ENCODE results near the gene PEAK3. TPM values are rescaled to one million over a fixed set of nuclear protein-coding genes. Genes with fewer than 3 reads are reported as not detected.

The PEAK3 gene
- total RNA-seq, 1 donor from 2014 or later, result 0.28 TPM

DNA sequence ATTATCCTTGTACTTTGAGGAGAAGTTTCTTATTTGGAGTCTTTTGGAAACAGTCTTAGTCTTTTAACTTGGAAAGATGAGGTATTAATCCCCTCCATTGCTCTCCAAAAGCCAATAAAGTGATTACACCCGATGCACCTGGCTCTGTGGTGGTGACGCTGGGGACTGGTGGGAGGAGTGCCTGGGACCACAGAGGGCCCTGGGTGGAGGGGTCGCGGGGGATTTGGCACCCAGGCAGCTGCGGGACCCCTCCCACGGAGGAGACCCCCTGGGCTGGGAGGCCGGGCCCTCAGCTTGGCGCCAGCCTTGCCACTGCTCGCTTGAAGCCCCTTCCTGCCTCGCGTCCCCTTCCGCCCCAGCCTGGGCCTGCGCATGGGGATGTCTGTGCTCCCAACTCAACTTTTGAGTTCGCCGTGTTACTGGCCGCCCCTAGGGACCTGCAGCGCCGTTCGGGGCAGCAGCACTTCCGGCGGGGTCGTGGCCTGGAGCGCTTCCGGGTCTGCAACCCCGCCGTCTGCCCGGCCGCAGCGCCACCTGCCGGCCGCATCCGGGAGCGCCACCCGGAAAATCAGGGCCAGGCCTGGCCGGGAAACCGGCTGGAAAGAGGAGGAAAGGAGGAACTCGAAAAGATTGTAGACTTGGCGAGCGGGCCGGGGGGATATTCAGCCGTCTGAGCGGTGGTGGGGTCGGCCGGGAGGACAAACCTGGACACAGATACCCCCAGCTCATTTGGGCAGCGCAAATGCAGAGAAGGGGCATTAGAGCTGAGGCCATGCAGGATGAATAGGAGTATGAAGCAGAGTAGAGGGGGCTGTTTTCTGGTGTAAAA lies 8.4 kb downstream of the PEAK3 start:
- peak; percentile 44 for ATAC-seq
- DNase-seq (ENCODE audit: low spot score), result peak; percentile 77

DNA sequence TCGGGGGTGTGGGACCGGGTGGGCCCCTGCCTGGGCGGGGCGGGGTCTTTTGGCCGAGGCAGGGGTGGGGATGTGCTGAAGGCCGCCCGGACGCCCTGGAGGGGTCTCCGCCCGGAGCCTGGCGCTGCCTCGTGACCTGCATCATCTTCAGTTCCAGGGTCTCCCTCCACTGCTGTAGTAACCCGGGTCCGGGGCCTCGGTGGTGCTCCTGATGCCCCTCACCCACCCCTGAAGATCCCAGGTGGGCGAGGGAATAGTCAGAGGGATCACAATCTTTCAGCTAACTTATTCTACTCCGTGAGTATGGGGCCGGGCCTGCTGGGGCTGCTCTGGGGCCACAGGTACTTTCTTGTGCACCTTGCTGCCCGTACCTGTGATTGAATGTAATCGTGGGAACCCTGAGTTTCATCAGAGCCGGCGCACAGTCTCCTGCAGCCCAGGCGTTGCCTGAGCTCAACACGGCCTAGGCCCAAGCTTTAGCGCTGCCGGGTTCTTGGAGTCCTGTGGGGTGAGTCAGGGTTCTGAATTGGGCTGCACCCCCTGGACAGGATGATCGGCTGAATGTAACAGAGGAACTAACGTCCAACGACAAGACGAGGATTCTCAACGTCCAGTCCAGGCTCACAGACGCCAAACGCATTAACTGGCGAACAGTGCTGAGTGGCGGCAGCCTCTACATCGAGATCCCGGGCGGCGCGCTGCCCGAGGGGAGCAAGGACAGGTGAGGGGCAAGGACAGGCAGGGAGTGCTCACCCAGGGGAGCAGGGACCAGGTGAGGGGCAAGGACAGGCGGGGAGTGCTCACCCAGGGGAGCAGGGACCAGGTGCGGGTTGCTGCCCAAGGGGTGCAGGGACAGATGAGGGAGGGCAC lies 10.5 kb downstream of the PEAK3 start:
- ATAC-seq, result no peak
- no peak for DNase-seq (ENCODE audit: low spot score)

DNA sequence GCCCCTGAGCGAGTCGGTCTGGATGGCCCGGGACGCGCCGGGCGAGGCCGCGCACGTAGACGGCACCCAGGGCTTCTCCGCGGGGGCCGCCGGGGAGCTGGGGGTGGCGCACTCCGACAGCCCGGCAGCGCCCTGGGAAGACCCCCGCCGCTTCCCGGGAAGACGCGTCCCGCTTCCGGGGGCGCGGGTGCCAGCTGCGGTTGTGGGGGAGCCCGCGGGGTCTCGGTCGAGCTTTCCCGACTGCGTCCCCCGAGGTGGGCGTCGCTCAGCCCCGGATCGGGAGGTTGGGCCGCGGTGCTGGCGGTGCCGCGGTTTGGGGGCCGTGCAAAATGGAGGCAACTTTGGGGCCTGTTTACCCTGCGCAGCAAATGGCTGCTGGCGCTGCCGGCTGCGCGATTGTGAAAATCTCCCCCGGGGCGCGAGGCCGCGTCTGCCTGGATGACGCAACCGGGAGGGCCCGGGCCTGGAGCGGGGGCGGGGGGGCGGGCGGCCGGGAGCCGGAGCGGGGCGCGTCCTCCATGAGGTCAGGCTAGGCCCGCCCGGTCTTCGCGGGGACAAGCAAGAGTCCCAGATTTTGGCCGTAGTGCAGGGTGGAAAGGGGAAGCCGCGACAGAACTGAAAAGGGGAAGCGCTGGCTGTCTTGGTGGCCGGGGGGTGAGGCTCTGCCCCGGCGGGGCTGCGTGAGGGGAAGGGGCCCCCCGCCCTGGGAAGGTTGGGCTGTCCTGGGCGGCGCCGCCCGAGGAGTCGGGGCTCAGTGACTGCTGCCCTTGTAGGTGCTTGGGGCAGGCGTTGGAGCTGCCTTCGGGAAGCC lies 11.3 kb downstream of the PEAK3 start:
- DNase-seq (ENCODE audit: low spot score) (peak; percentile 88), ATAC-seq (peak; percentile 41)

DNA sequence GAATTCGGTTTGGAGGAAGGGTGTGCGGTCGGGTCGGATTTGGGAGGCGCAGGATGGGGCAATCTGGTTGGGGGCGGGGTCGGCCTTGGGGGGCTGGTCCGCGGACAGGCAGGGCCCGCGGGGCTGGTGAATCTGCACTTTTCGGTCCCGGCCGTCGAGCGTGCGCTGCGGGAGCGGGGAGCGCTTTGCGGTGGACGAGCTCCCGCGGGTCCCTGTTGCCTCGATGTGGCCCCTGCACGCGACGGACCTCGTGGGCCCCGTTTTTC lies 11.9 kb downstream of the PEAK3 start:
- DNase-seq (ENCODE audit: low spot score), result peak; percentile 72
- ATAC-seq, result peak; percentile 27

DNA sequence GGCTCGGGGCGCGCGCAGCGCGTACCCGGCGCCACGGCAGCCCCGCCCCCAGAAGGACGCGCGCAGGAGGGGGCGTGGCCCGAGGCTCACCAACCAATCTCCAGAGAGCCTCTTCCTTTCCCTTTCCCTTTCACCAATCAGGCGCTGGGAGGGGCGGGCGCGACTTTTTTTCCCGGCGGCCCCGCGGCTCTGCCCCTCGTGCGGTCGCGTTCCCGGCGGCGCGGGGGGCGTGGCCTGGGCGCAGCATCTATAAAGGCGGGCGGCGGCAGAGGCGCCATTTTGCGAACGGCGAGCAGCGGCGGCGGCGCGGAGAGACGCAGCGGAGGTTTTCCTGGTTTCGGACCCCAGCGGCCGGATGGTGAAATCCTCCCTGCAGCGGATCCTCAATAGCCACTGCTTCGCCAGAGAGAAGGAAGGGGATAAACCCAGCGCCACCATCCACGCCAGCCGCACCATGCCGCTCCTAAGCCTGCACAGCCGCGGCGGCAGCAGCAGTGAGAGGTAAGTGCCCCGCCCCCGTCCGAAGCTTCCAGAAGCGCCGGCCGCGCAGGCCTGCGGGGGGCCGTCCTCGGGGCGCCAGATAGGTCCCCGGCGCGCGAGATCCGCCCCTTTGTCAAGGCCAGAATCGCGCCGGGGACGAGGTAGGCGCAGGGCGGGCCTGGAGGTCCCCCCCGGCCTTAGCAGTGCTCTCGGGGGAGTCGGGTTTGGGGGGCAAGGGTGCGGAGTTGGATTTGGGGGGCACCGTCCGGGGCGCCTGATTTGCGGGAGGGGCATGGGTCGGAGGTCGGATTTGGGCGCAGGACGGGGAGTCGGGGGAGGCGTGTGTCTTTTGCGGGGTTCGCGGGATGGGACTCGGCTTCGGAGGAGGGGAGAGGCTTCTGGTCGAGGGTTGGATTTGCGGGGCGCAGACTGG lies 12.5 kb downstream of the PEAK3 start:
- ATAC-seq (peak; percentile 85), DNase-seq (ENCODE audit: low spot score) (peak; percentile 99)

DNA sequence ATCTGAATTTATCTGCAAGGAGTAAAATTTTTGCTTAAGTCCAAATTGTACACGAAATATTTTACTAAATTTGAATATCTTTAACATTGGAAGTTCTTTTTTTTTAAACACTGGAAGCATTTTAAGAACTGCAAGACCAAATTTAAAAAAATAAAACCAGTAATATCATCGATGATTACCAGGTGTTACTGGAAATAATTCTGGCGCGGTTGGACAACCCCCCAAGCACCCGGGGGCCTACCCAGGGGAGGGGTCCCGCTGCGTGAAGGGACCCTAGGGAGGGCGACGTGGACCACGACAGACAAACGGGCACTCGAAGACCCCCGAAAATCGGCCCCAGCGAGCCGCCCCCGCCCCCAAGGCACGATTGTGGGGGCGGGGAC lies 13.1 kb downstream of the PEAK3 start:
- DNase-seq (ENCODE audit: low spot score) (no peak), ATAC-seq (no peak)

GRCh38 chr19:2268480-2268830 lies 13.5 kb downstream of the PEAK3 start:
- ATAC-seq, result no peak
- no peak for DNase-seq (ENCODE audit: low spot score)

GRCh38 chr19:2266183-2266993 lies 15.6 kb downstream of the PEAK3 start:
- ATAC-seq (peak; percentile 17), DNase-seq (ENCODE audit: low spot score) (peak; percentile 84)

DNA sequence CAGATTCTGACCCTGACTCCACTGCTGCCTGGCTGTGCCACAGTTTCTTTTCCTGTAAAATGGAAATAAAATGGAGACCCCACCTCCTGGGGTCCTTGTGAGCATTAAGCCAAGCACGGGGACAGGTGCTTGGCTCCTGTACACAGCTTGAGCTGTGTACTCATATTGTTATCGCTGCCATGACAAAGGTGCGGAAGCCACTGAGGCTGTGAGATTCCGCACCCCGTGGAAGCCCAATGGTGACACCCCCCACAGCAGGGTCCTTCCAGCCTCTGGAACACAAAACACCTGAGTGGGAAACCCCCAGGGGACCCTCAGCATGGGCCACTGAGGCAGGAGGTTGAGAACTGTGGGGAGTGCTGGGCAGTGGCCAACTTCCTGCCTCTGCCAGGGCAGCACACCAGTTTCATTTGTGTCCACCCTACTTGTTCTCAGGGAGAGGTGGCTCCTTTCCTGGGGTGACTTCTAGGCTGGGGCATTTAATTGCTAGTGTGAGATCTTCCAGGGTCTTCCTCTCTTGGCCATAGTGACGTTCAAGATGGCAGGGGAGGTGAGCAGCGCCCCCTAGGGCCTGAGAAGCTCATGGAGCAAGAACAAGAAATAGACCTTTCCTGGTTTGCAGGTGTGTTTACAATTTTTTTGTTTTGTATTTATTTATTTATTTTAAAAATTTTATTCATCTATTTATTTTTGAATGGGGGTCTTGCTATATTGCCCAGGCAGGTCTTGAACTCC lies 20.4 kb downstream of the PEAK3 start:
- DNase-seq (ENCODE audit: low spot score), result no peak
- ATAC-seq, result peak; percentile 36

- DNase-seq (ENCODE audit: low spot score), result no peak
- ATAC-seq, result no peak
Measured at GRCh38 chr19:2260341-2260805, 21.6 kb downstream of the PEAK3 start.

DNA sequence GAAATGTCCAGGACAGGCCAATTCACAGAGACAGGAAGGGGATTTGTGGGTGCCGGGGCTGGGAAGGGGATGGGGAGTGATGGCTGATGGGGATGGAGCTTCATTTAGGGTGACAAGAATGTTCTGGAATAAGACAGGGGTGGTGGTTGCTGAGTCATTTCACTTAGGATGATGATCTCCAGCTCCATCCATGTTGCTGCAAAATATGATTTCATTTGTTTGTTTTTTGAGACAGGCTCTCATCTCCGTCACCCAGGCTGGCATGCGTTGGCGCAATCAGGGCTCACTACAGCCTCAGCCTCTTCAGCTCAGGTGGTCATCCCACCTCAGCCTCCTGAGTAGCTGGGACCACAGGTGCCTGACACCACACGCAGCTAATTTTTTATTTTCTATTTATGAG lies 22.6 kb downstream of the PEAK3 start:
- no peak for DNase-seq (ENCODE audit: low spot score)
- ATAC-seq, result no peak

DNA sequence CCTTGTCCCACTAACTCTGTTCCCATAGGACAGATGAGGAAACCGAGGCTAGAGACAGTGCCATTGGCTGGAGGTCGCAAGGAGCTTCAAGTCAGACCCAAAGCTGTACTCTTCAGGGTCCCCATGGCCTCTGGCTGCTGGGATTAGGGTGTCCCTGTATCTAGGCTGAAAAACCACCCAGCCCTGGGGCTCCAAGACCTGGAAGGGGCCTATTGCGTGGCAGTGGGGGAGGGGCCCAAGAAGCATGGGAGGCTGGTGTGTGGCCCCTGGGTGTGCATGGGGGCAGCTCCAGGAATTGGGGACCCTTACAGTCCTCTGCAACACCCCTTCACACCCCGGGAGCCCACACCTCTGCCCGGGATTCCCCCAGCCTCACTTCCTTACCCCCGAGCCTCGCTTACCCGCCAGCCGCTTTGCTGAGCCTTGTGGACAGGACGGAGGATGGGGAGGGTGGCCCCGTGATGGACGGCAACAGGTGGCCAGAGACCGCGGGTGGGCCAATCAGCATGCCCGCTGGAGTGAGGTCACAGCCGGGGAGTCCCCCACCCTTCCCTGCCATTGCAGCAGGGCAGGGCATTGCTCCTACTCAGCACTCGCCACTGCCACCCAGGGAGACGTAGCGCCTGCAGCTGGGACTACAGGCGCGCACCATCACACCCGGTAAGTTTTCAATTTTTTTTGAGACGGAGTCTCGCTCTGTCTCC lies 25.8 kb downstream of the PEAK3 start, which contains the start of gene JSRP1:
Gene JSRP1 (minus strand): TSS at position 436 of the 704 bp plus-strand sequence. CDS start 1,103 bp downstream, outside the sequence.
- no peak for DNase-seq (ENCODE audit: low spot score)

GRCh38 chr19:2255112-2255845 lies 26.7 kb downstream of the PEAK3 start:
- ATAC-seq (no peak), DNase-seq (ENCODE audit: low spot score) (no peak)

More for the DNA sequence above, 25.8 kb downstream of the PEAK3 start, which contains the start of gene JSRP1:
- ATAC-seq, result no peak

DNA sequence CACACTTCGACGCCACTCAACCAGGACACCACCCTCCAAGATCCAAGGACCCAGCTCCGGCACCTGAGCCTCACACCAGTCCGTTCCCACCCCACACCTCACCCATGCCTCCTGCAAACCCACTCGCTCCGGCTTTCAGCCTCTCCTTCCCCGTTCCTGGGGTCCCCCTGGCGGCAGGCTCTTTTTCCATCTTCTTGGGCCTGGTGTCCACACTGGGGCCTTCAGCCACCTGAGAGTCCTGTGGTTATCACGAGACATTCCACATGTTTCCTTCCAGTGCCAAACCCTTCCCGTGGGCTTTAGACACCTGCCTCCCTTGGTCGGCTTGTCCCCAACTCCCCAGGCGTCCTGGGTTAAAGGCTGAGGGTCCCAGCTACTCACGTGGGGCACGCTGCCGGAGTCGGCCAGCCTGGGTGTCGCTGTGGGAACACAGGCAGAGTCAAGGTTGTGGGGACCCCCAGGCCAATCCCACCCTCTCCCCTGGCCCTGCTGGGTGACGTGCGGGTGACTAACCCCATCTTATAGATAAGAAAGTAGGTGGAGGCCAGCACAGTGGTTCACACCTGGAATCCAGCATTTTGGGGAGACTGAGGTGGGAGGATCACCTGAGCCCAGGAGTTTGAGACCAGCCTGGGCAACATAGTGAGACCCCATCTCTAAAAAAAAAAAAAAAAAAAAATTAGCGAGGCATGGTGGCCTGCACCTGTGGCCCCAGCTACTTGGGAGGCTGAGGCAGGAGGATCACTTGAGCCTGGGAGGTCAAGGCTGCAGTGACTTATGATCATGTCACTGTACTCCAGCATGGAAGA lies 27.7 kb downstream of the PEAK3 start:
- no peak for DNase-seq (ENCODE audit: low spot score)
- ATAC-seq, result no peak

DNA sequence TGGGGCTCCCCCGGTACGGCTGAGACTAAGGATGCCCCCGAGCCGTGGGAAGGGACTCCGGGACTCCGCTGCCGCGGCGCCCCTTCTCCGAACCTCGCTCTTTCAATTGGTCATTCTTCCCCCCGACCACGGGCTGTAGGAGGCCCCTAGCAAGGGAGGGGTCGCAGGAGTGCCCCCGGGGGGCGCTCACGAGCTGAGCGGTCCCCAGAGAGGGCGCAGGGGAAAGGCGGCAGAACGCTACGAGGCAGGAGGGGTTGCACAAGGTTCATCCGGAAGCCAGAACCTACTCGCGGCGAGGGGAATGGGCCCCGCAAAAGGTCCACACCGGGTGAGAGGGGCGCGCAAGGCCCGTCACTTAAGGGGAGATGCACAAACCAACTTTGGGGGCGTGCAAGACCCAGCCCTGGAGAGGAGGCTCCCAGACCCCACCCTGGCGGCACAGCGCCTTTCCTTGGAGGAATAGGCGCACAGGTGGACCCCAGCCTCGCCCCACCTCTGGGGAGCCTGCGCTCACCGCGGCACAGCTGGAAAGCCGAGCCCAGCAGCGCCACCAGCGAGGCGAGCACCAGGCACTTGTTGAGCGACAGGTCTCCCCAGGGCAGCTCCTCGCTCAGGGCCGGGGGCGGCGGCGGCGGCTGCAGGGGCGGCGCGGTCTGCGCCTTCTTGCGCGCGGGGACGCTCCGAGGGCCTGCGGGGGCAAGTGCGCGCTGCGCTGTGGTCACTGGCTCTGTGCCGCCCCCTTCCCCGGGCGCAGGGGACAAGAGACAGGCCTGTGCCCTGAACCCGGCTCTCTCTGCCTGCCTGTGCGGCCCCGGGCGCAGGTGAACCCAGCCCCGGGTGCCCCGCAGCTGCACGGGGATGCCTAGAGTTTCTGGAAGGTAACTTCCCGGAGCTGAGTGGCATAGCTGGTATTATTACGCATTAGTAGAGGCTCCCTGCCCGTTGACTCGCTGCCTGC lies 28.6 kb downstream of the PEAK3 start:
- no peak for ATAC-seq
- no peak for DNase-seq (ENCODE audit: low spot score)

All from left lobe of liver (tissue), 2 donors.